GM10847 (cell line): ENCODE data around the gene DNAJC27.

Experiments used
- POLR2A ChIP-seq: IDR thresholded peaks from 2 replicates; pipeline ENCODE4 v1.6.1; 2011; ENCODE audit not compliant: insufficient read length; ENCODE audit errors: extremely low read depth

Gene DNAJC27

GRCh38 chr2:24903161-24904103, 68.3 kb downstream of the DNAJC27 start:
- no peak for TF ChIP-seq POLR2A

GRCh38 chr2:24899361-24899910, 72.3 kb downstream of the DNAJC27 start:
- TF ChIP-seq POLR2A: no peak

GRCh38 chr2:24898122-24899109, 73.3 kb downstream of the DNAJC27 start:
- no peak for TF ChIP-seq POLR2A

- TF ChIP-seq POLR2A: no peak
These were observed 77.0 kb downstream of the DNAJC27 start for GRCh38 chr2:24894750-24895149.

- no peak for TF ChIP-seq POLR2A
These were observed 77.8 kb downstream of the DNAJC27 start for GRCh38 chr2:24893934-24894333.
